ENCODE data around the gene KLHL18. TPM values are rescaled to one million over a fixed set of nuclear protein-coding genes. Genes with fewer than 3 reads are reported as not detected.

KLHL18 gene
- total RNA-seq, 1 experiment from 2014 or later: 35.4 TPM

GRCh38 chr3:47342812-47343211 is 60.1 kb downstream of the KLHL18 start:
- in situ Hi-C loops (cut with HindIII; ENCODE audit: low pct_unique_long_range_greater_than_20kb, low sequenced_read_pairs): no loop called here

GRCh38 chr3:47343471-47343971 is 60.8 kb downstream of the KLHL18 start:
- Histone ChIP-seq H3K27me3 (ENCODE audit: control insufficient read depth, insufficient read depth, low read length) (no peaks in the 10 kb centered on the region), H3K4me3 (ENCODE audit: low read depth in 2 of 2, low read length in 2 of 2) (no peak overlapping the region), H3K4me1 (ENCODE audit: control insufficient read depth, insufficient read depth, low read length) (no peaks in the 10 kb centered on the region), H3K36me3 (ENCODE audit: control insufficient read depth, insufficient read depth, low read length) (no peaks in the 10 kb centered on the region; the same call in 1 of the 2 replicates), H3K9me3 (ENCODE audit: control insufficient read depth, insufficient read depth, low read depth, low read length) (no peaks in the 10 kb centered on the region), H3K27ac (ENCODE audit: low read length) (no peak overlapping the region)
- in situ Hi-C loops (cut with HindIII; ENCODE audit: low pct_unique_long_range_greater_than_20kb, low sequenced_read_pairs): no loop called here
- CTCF ChIA-PET: no interaction called here
- POLR2A ChIA-PET: no interaction called here
- BruUV-seq (replicated peaks): no TSS peak
- ATAC-seq (no peak), DNase-seq (ENCODE audit: low read depth, low spot score) (no peak)
- intact Hi-C loops (cut with micrococcal nuclease; ENCODE audit: unreplicated experiment): no loop called here
- TF ChIP-seq SIN3A (IDR thresholded peaks at IDR 0.05; ENCODE audit: borderline replicate concordance, insufficient read depth, low read depth, low read length) (no peak), TCF7L2 (IDR thresholded peaks at IDR 0.05; ENCODE audit: low read depth, low read length) (no peak), REST (IDR thresholded peaks at IDR 0.05; ENCODE audit: insufficient read depth in 1 of 2, low read depth in 2 of 2, low read length in 1 of 2) (no peak), CTCF (IDR thresholded peaks at IDR 0.05) (no peak), POLR2AphosphoS5 (IDR thresholded peaks at IDR 0.05; ENCODE audit: low read depth, low read length) (no peak)

More at GRCh38 chr3:47342812-47343211, 60.1 kb downstream of the KLHL18 start:
- Histone ChIP-seq H3K4me3 (ENCODE audit: low read depth in 2 of 2, low read length in 2 of 2) (no peak overlapping the region), H3K27ac (ENCODE audit: low read length) (no peak overlapping the region), H3K36me3 (ENCODE audit: control insufficient read depth, insufficient read depth, low read length) (no peaks in the 10 kb centered on the region; the same call in 1 of the 2 replicates), H3K27me3 (ENCODE audit: control insufficient read depth, insufficient read depth, low read length) (no peaks in the 10 kb centered on the region), H3K4me1 (ENCODE audit: control insufficient read depth, insufficient read depth, low read length) (no peaks in the 10 kb centered on the region), H3K9me3 (ENCODE audit: control insufficient read depth, insufficient read depth, low read depth, low read length) (no peaks in the 10 kb centered on the region)
- TF ChIP-seq REST (IDR thresholded peaks at IDR 0.05; ENCODE audit: insufficient read depth in 1 of 2, low read depth in 2 of 2, low read length in 1 of 2) (no peak), TCF7L2 (IDR thresholded peaks at IDR 0.05; ENCODE audit: low read depth, low read length) (no peak)
- ChIA-PET POLR2A (no interaction called here), CTCF (no interaction called here)
- BruUV-seq (replicated peaks): no TSS peak
- ATAC-seq (no peak), DNase-seq (ENCODE audit: low read depth, low spot score) (no peak)
- intact Hi-C loops (cut with micrococcal nuclease; ENCODE audit: unreplicated experiment): no loop called here
